Mesodermal cell (in vitro differentiated cells): Measurements from ENCODE around the gene SAC3D1.

Source experiments
- H3K27ac ChIP-seq: 2 replicates; pipeline ENCODE4 v1.7.0; 2013; ENCODE audit warnings: mild to moderate bottlenecking, low read depth, low read length, moderate library complexity; ENCODE audit not compliant: severe bottlenecking
- H3K36me3 ChIP-seq: 2 replicates; pipeline ENCODE4 v1.7.1; 2013; ENCODE audit warnings: mild to moderate bottlenecking, low read length, moderate library complexity; ENCODE audit not compliant: control insufficient read depth, insufficient read depth
- H3K4me1 ChIP-seq: one replicate; pipeline ENCODE4 v1.7.1; 2013; ENCODE audit warnings: mild to moderate bottlenecking, low read length; ENCODE audit not compliant: insufficient read depth, control insufficient read depth, poor library complexity, severe bottlenecking
- H3K4me3 ChIP-seq: 2 replicates; pipeline ENCODE4 v1.7.0; 2013; ENCODE audit warnings: low read length, control low read depth, mild to moderate bottlenecking; ENCODE audit not compliant: insufficient read depth, poor library complexity, severe bottlenecking; ENCODE audit errors: extremely low read depth
- H3K9me3 ChIP-seq: 2 replicates; pipeline ENCODE4 v1.7.1; 2013; ENCODE audit warnings: mild to moderate bottlenecking, low read length, moderate library complexity; ENCODE audit not compliant: control insufficient read depth
- WGBS, 2 experiments: methylation state at CpG; one replicate each; pipeline ENCODE4 v1.1.5; 2013; ENCODE audit warnings: missing lambda C conversion rate in 2 of 2; ENCODE audit not compliant: insufficient coverage in 2 of 2; 5-methylcytosine and 5-hydroxymethylcytosine counted together

Gene SAC3D1

DNA sequence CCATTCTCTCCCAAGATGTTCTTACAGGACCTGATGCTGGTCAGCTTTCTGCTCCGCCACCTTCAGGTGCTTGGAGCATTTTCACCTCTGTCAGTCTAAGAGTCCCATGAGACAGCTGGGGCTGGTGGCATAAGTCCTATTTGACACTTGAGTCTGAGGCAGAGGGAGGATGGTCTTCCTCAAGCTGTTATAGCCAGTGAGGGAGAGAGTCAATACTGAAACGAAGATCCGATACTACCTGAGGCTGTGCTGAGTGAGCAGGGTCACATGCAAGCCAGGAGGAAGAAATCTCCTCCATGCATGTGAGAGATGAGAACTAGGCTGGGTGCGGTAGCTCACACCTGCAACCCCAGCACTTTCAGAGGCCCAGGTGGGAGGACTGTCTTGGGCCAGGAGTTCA is 48.6 kb downstream of the SAC3D1 start:
- WGBS, 2 experiments: 93 to 100% methylated on average over 2 to 3 of the region's 4 CpGs
- Histone ChIP-seq H3K4me1 (peaks cover 7% of the 10 kb centered on the region), H3K9me3 (no peaks in the 10 kb centered on the region), H3K4me3 (no peak overlapping the region), H3K27ac (no peak overlapping the region), H3K36me3 (peaks cover 48% of the 10 kb centered on the region)

DNA sequence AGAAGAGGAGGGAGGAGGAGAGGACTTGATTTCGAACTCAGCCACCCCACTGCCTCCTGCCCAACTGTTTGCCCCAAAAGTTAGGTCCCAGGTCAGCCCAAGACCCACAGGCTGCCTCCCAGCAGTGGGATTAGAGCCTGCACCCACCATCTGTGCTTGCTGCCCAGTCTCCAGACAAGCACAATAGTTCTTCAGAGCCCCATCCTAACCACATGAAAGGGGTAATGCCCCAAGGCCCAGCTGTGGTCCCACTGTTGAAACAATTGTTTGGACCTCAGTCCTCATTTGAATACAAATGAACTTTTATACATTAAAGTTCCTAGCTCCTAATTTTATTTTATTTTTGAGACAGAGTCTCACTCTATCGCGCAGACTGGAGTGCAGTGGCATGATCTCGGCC is 49.6 kb downstream of the SAC3D1 start:
- Histone ChIP-seq H3K4me1 (no peaks in the 10 kb centered on the region), H3K27ac (no peak overlapping the region), H3K4me3 (no peak overlapping the region), H3K9me3 (no peaks in the 10 kb centered on the region), H3K36me3 (peaks cover 41% of the 10 kb centered on the region)
- WGBS, 2 experiments: 100% methylated on average over 3 of the region's 4 CpGs
